GM10266 (cell line): Measurements from ENCODE around the gene COX19.

Experiments
- DNase-seq: peaks from one replicate; pipeline ENCODE4 v3.0.0; 2012; ENCODE audit errors: extremely low spot score
- CTCF ChIP-seq: IDR thresholded peaks from 2 replicates; pipeline ENCODE4 v1.5.1; 2012; ENCODE audit warnings: mild to moderate bottlenecking, low read depth; ENCODE audit not compliant: control insufficient read depth, insufficient read depth; ENCODE audit errors: missing control alignments

Gene COX19

GRCh38 chr7:934469-935163 is 40.7 kb downstream of the COX19 start:
- no peak for DNase-seq
- no peak for TF ChIP-seq CTCF

- no peak for TF ChIP-seq CTCF
- no peak for DNase-seq
Measured at GRCh38 chr7:932651-932975, 42.7 kb downstream of the COX19 start.

- no peak for DNase-seq
- TF ChIP-seq CTCF = no peak
Measured at GRCh38 chr7:931871-932650, 43.3 kb downstream of the COX19 start.

GRCh38 chr7:930975-931758 is 44.2 kb downstream of the COX19 start:
- no peak for TF ChIP-seq CTCF
- DNase-seq = no peak

- DNase-seq = no peak
- TF ChIP-seq CTCF = no peak
Measured at GRCh38 chr7:929311-929711, 46.0 kb downstream of the COX19 start.

GRCh38 chr7:927031-927671 is 48.2 kb downstream of the COX19 start:
- DNase-seq = no peak
- TF ChIP-seq CTCF = no peak
